IMR-90 (cell line): Measurements from ENCODE around the gene ARHGEF3. TPM values are rescaled to one million over a fixed set of nuclear protein-coding genes. Genes with fewer than 3 reads are reported as not detected.

Experiments
- ATAC-seq: fragments of 200-7000 bp; cut with Tn5 transposase; 2 replicates; pipeline ENCODE4 v1.9.1; 2020; ENCODE audit warnings: low read depth, mild to moderate bottlenecking, moderate library complexity
- BruUV-seq: library from RNA; stranded (reverse); fragments of 400-500 nt; replicated peaks from 2 replicates; lab custom pipeline; 2021; lab: Mats Ljungman, UMichigan
- CTCF ChIA-PET: fragments of 300-600 bp; formaldehyde crosslinking; extraction: SDS; loops from one replicate; lab custom pipeline; 2021; ENCODE audit warnings: antibody characterized with exemption; lab: Yijun Ruan, JAX
- POLR2A ChIA-PET: fragments of 300-600 bp; sonication (Branson Sonifier 250); formaldehyde crosslinking; loops from one replicate; lab custom pipeline; 2022; ENCODE audit warnings: antibody characterized with exemption; ENCODE audit not compliant: unreplicated experiment; lab: Charles Lee
- DNase-seq: peaks from one replicate; pipeline ENCODE4 v3.0.0; 2013
- H2AFZ ChIP-seq: replicated peaks from 2 replicates; pipeline ENCODE3; 2013; ENCODE audit warnings: low read length, mild to moderate bottlenecking; ENCODE audit not compliant: poor library complexity
- H2AK5ac ChIP-seq: 2 replicates; pipeline ENCODE4 v1.6.1; 2013; ENCODE audit warnings: low read depth, low read length, inconsistent platforms
- H2AK9ac ChIP-seq: replicated peaks from 2 replicates; pipeline ENCODE3; 2013; ENCODE audit warnings: mild to moderate bottlenecking, low read depth, low read length, moderate library complexity; ENCODE audit not compliant: poor library complexity
- H2BK120ac ChIP-seq: 2 replicates; pipeline ENCODE4 v1.6.1; 2013; ENCODE audit warnings: low read depth, low read length, inconsistent platforms
- H2BK15ac ChIP-seq: 3 replicates; pipeline ENCODE4 v1.6.1; 2013; ENCODE audit warnings: low read depth, low read length, inconsistent platforms
- H2BK20ac ChIP-seq: 2 replicates; pipeline ENCODE4 v1.6.1; 2013; ENCODE audit warnings: low read depth, mild to moderate bottlenecking, inconsistent platforms, low read length, moderate library complexity
- H2BK5ac ChIP-seq: 2 replicates; pipeline ENCODE4 v1.6.1; 2013; ENCODE audit warnings: mild to moderate bottlenecking, low read depth, low read length, inconsistent platforms; ENCODE audit not compliant: poor library complexity, severe bottlenecking
- H3K14ac ChIP-seq: replicated peaks from 2 replicates; pipeline ENCODE4 v1.6.1; 2013; ENCODE audit warnings: low read depth, low read length, inconsistent platforms
- H3K18ac ChIP-seq: 2 replicates; pipeline ENCODE4 v1.6.1; 2013; ENCODE audit warnings: low read depth, low read length, control low read depth
- H3K23ac ChIP-seq: 2 replicates; pipeline ENCODE4 v1.6.1; 2013; ENCODE audit warnings: low read depth, low read length, inconsistent platforms
- H3K27ac ChIP-seq: 2 replicates; pipeline ENCODE4 v1.5.1; 2013; ENCODE audit warnings: mild to moderate bottlenecking, control low read depth, low read length; ENCODE audit not compliant: insufficient read depth
- H3K27me3 ChIP-seq: 2 replicates; pipeline ENCODE4 v1.6.1; 2013; ENCODE audit warnings: low read length; ENCODE audit not compliant: control insufficient read depth, insufficient read depth
- H3K36me3 ChIP-seq: 2 replicates; pipeline ENCODE4 v1.6.1; 2013; ENCODE audit warnings: low read length, mixed read lengths; ENCODE audit not compliant: control insufficient read depth, insufficient read depth
- H3K4ac ChIP-seq: 2 replicates; pipeline ENCODE4 v1.6.1; 2013; ENCODE audit warnings: low read depth, low read length, inconsistent platforms
- H3K4me1 ChIP-seq: 2 replicates; pipeline ENCODE4 v1.6.1; 2013; ENCODE audit warnings: low read length, mixed read lengths; ENCODE audit not compliant: control insufficient read depth, insufficient read depth
- H3K4me2 ChIP-seq: 2 replicates; pipeline ENCODE4 v1.6.1; 2013; ENCODE audit warnings: low read depth, mild to moderate bottlenecking, control low read depth, low read length, moderate library complexity
- H3K4me3 ChIP-seq: 2 replicates; pipeline ENCODE4 v1.5.1; 2013; ENCODE audit warnings: low read depth, mild to moderate bottlenecking, control low read depth, low read length, moderate library complexity; ENCODE audit not compliant: insufficient read depth
- H3K56ac ChIP-seq: 2 replicates; pipeline ENCODE4 v1.6.1; 2013; ENCODE audit warnings: low read length, inconsistent platforms; ENCODE audit not compliant: insufficient read depth; ENCODE audit errors: extremely low read depth
- H3K79me1 ChIP-seq, 2 experiments: 2 replicates each; pipeline ENCODE4 v1.6.1; 2013; ENCODE audit warnings: low read length in 2 of 2, inconsistent platforms in 1 of 2, low read depth in 1 of 2
- H3K9ac ChIP-seq: 2 replicates; pipeline ENCODE4 v1.6.1; 2013; ENCODE audit warnings: low read depth, low read length, control low read depth
- H3K9me1 ChIP-seq: 2 replicates; pipeline ENCODE4 v1.6.1; 2013; ENCODE audit warnings: low read length, inconsistent platforms; ENCODE audit not compliant: insufficient read depth
- H3K9me3 ChIP-seq: 2 replicates; pipeline ENCODE4 v1.6.1; 2013; ENCODE audit warnings: low read length; ENCODE audit not compliant: control insufficient read depth, insufficient read depth
- H4K20me1 ChIP-seq: 2 replicates; pipeline ENCODE4 v1.6.1; 2013; ENCODE audit warnings: low read length, inconsistent platforms; ENCODE audit not compliant: insufficient read depth
- H4K5ac ChIP-seq: 2 replicates; pipeline ENCODE4 v1.6.1; 2013; ENCODE audit warnings: mild to moderate bottlenecking, low read depth, low read length, control low read depth
- H4K8ac ChIP-seq, 2 experiments: 2 replicates each; pipeline ENCODE4 v1.6.1; 2013; ENCODE audit warnings: low read depth in 2 of 2, low read length in 2 of 2, control low read depth in 1 of 2, inconsistent platforms in 1 of 2
- H4K91ac ChIP-seq: 2 replicates; pipeline ENCODE4 v1.6.1; 2013; ENCODE audit warnings: low read depth, low read length, inconsistent platforms; ENCODE audit not compliant: insufficient read depth
- BHLHE40 ChIP-seq: fragments of 150-350 bp; IDR thresholded peaks from 2 replicates; pipeline ENCODE4 v1.6.1; 2016; ENCODE audit warnings: mild to moderate bottlenecking, low read depth, low read length
- CEBPB ChIP-seq: IDR thresholded peaks from 2 replicates; pipeline ENCODE4 v1.6.1; 2012; ENCODE audit warnings: low read depth, low read length, improper control_type of control experiment
- CHD1 ChIP-seq: IDR thresholded peaks from 2 replicates; pipeline ENCODE4 v1.6.1; 2012; ENCODE audit warnings: low read depth, low read length, improper control_type of control experiment
- FOS ChIP-seq: fragments of 150-350 bp; IDR thresholded peaks from 2 replicates; pipeline ENCODE4 v1.6.1; 2016; ENCODE audit warnings: low read depth, low read length
- MAFK ChIP-seq: IDR thresholded peaks from 2 replicates; pipeline ENCODE4 v1.6.1; 2012; ENCODE audit warnings: low read depth, low read length, improper control_type of control experiment
- MAZ ChIP-seq: IDR thresholded peaks from 2 replicates; pipeline ENCODE4 v1.6.1; 2012; ENCODE audit warnings: low read depth, mild to moderate bottlenecking, low read length, improper control_type of control experiment, moderate library complexity, borderline replicate concordance
- MXI1 ChIP-seq: IDR thresholded peaks from 2 replicates; pipeline ENCODE4 v1.6.1; 2012; ENCODE audit warnings: low read depth, mild to moderate bottlenecking, low read length, moderate library complexity, borderline replicate concordance
- NFE2L2 ChIP-seq: fragments of 150-350 bp; IDR thresholded peaks from 2 replicates; pipeline ENCODE4 v1.6.1; 2016; ENCODE audit warnings: low read depth, mild to moderate bottlenecking, low read length
- POLR2A ChIP-seq: IDR thresholded peaks from 2 replicates; pipeline ENCODE4 v1.6.1; 2012; ENCODE audit warnings: mild to moderate bottlenecking, low read depth, low read length
- RAD21 ChIP-seq: IDR thresholded peaks from 2 replicates; pipeline ENCODE4 v1.6.1; 2012; ENCODE audit warnings: low read length, improper control_type of control experiment
- RCOR1 ChIP-seq: IDR thresholded peaks from 2 replicates; pipeline ENCODE4 v1.6.1; 2012; ENCODE audit warnings: mild to moderate bottlenecking, low read length, improper control_type of control experiment; ENCODE audit not compliant: insufficient replicate concordance
- RFX5 ChIP-seq: IDR thresholded peaks from 2 replicates; pipeline ENCODE4 v1.8.0; 2012; ENCODE audit warnings: low read depth, mild to moderate bottlenecking, low read length, moderate library complexity
- SMC3 ChIP-seq: fragments of 150-350 bp; IDR thresholded peaks from 2 replicates; pipeline ENCODE4 v1.6.1; 2016; ENCODE audit warnings: low read depth, mild to moderate bottlenecking, antibody characterized with exemption, low read length, moderate library complexity
- dilution Hi-C: fragments of 300-500 bp; cut with HindIII; formaldehyde crosslinking; loops from one replicate; pipeline ENCODE4 v1.14.3; 2018; ENCODE audit warnings: low sequenced_read_pairs; ENCODE audit not compliant: unreplicated experiment
- in situ Hi-C: fragments of 300-500 bp; cut with MboI; formaldehyde crosslinking; loops from 3 replicates; pipeline ENCODE4 v1.14.3; 2019; ENCODE audit warnings: low sequenced_read_pairs, inconsistent platforms, mixed read lengths
- intact Hi-C: fragments of 100-400 bp; cut with micrococcal nuclease; formaldehyde crosslinking; loops from 2 replicates; pipeline ENCODE4 v1.10.0; 2022
- polyA plus RNA-seq, 3 experiments: library from polyadenylated mRNA; depleted of rRNA; stranded (reverse); fragments of >200 nt; gene quantifications; 2 replicates each; pipeline ENCODE4 v1.2.3, GENCODE V29; 2012; ENCODE audit warnings: low replicate concordance in 1 of 3
- total RNA-seq: library from RNA; depleted of rRNA; stranded (reverse); fragments of >200 nt; gene quantifications from 2 replicates; pipeline ENCODE4 v1.2.3, GENCODE V29; 2012
- TF ChIP-seq, protein P1 (sequence below): fragments of 150-350 bp; IDR thresholded peaks from 2 replicates; pipeline ENCODE4 v1.6.1; 2016; ENCODE audit warnings: low read depth, mild to moderate bottlenecking, low read length, moderate library complexity, borderline replicate concordance
- TF ChIP-seq, protein P2 (sequence below): fragments of 150-350 bp; IDR thresholded peaks from 2 replicates; pipeline ENCODE4 v1.6.1; 2017; ENCODE audit warnings: mild to moderate bottlenecking, antibody characterized with exemption, low read length, low read depth
- TF ChIP-seq, protein P3 (sequence below): conservative IDR thresholded peaks from 2 replicates; pipeline ENCODE4 v1.5.1; 2012; ENCODE audit warnings: mild to moderate bottlenecking, low read depth, low read length, improper control_type of control experiment

ARHGEF3 gene
- total and polyA plus RNA-seq, 2 of the 4 experiments (the other 2 are of a cell fraction) = 2.1 to 2.3 TPM

GRCh38 chr3:56720849-56721248 is 80.9 kb downstream of the ARHGEF3 start:
- no peak overlapping the region for H3K23ac ChIP-seq
- H2AFZ ChIP-seq = no peak overlapping the region
- no peak overlapping the region for H2BK15ac ChIP-seq
- dilution Hi-C loops = no loop called here
- H3K9ac ChIP-seq = no peak overlapping the region
- H4K20me1 ChIP-seq = no peaks in the 10 kb centered on the region
- TF ChIP-seq NFE2L2 (no peak), RFX5 (no peak), CHD1 (no peak), SMC3 (no peak), BHLHE40 (no peak), RAD21 (no peak), MAZ (no peak), MXI1 (no peak), MAFK (no peak), POLR2A (no peak), FOS (no peak), RCOR1 (no peak), CEBPB (no peak)
- TF ChIP-seq, protein P1, sequence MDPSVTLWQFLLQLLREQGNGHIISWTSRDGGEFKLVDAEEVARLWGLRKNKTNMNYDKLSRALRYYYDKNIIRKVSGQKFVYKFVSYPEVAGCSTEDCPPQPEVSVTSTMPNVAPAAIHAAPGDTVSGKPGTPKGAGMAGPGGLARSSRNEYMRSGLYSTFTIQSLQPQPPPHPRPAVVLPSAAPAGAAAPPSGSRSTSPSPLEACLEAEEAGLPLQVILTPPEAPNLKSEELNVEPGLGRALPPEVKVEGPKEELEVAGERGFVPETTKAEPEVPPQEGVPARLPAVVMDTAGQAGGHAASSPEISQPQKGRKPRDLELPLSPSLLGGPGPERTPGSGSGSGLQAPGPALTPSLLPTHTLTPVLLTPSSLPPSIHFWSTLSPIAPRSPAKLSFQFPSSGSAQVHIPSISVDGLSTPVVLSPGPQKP = no peak
- TF ChIP-seq, protein P2, sequence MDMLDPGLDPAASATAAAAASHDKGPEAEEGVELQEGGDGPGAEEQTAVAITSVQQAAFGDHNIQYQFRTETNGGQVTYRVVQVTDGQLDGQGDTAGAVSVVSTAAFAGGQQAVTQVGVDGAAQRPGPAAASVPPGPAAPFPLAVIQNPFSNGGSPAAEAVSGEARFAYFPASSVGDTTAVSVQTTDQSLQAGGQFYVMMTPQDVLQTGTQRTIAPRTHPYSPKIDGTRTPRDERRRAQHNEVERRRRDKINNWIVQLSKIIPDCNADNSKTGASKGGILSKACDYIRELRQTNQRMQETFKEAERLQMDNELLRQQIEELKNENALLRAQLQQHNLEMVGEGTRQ = no peak
- TF ChIP-seq, protein P3, sequence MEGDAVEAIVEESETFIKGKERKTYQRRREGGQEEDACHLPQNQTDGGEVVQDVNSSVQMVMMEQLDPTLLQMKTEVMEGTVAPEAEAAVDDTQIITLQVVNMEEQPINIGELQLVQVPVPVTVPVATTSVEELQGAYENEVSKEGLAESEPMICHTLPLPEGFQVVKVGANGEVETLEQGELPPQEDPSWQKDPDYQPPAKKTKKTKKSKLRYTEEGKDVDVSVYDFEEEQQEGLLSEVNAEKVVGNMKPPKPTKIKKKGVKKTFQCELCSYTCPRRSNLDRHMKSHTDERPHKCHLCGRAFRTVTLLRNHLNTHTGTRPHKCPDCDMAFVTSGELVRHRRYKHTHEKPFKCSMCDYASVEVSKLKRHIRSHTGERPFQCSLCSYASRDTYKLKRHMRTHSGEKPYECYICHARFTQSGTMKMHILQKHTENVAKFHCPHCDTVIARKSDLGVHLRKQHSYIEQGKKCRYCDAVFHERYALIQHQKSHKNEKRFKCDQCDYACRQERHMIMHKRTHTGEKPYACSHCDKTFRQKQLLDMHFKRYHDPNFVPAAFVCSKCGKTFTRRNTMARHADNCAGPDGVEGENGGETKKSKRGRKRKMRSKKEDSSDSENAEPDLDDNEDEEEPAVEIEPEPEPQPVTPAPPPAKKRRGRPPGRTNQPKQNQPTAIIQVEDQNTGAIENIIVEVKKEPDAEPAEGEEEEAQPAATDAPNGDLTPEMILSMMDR = no peak
- no peak overlapping the region for H3K56ac ChIP-seq
- H3K4ac ChIP-seq = no peak overlapping the region
- POLR2A ChIA-PET = no interaction called here
- no peak overlapping the region for H3K14ac ChIP-seq
- H3K27ac ChIP-seq = no peak overlapping the region
- H2BK20ac ChIP-seq = no peak overlapping the region
- no peaks in the 10 kb centered on the region for H3K4me1 ChIP-seq
- in situ Hi-C loops = no loop called here
- H4K5ac ChIP-seq = no peak overlapping the region
- no peak overlapping the region for H2BK5ac ChIP-seq
- BruUV-seq = no TSS peak
- H2AK5ac ChIP-seq = no peak overlapping the region
- ATAC-seq (no peak), DNase-seq (no peak)
- intact Hi-C loops = no loop called here
- H3K36me3 ChIP-seq = no peaks in the 10 kb centered on the region
- H4K91ac ChIP-seq = no peak overlapping the region
- CTCF ChIA-PET = no interaction called here
- no peak overlapping the region for H4K8ac ChIP-seq
- H3K4me2 ChIP-seq = no peak overlapping the region
- no peak overlapping the region for H3K4me3 ChIP-seq
- H2BK120ac ChIP-seq = no peak overlapping the region
- H3K9me3 ChIP-seq = no peaks in the 10 kb centered on the region
- no peaks in the 10 kb centered on the region for H3K27me3 ChIP-seq
- no peaks in the 10 kb centered on the region for H3K79me1 ChIP-seq
- H2AK9ac ChIP-seq = no peak overlapping the region
- H3K18ac ChIP-seq = no peak overlapping the region
- no peaks in the 10 kb centered on the region for H3K9me1 ChIP-seq
